Non-pigmented ciliary epithelial cell (primary cell): ENCODE results near the gene TENT4B.
"Not testable (repeated sequence)": the region's sequence is repeated elsewhere in the genome, so short reads cannot be mapped to it uniquely, and the experiment has no call there.

Source experiments
- DNase-seq: peaks from one replicate; pipeline ENCODE4 v3.0.0-alpha.2; 2010; ENCODE audit warnings: low read depth

TENT4B gene

GRCh38 chr16:50152807-50153595 is at the start of gene TENT4B:
Gene TENT4B (plus strand): TSS chr16:50153306. CDS start chr16:50153622, 316 bp downstream.
- DNase-seq, result no peak

GRCh38 chr16:50103764-50104163 is 49.3 kb upstream of the TENT4B start:
- no peak for DNase-seq

- DNase-seq, result no peak
Observed at GRCh38 chr16:50114357-50115129, 38.6 kb upstream of the TENT4B start.

GRCh38 chr16:50120711-50121110 is 32.4 kb upstream of the TENT4B start:
- DNase-seq, result no peak

GRCh38 chr16:50121278-50121677 is 31.8 kb upstream of the TENT4B start:
- no peak for DNase-seq

- DNase-seq, result no peak
Observed at GRCh38 chr16:50121721-50122445, 31.2 kb upstream of the TENT4B start.

- DNase-seq, result no peak
Observed at GRCh38 chr16:50123417-50123816, 29.7 kb upstream of the TENT4B start.

- DNase-seq, result no peak
Observed at GRCh38 chr16:50124769-50125168, 28.3 kb upstream of the TENT4B start.

- DNase-seq, result no peak
Observed at GRCh38 chr16:50126183-50126582, 26.9 kb upstream of the TENT4B start.

- not testable (repeated sequence) for DNase-seq
Observed at GRCh38 chr16:50132571-50132970, 20.5 kb upstream of the TENT4B start.

GRCh38 chr16:50133214-50133613 is 19.9 kb upstream of the TENT4B start:
- DNase-seq, result no peak

GRCh38 chr16:50136399-50136798 is 16.7 kb upstream of the TENT4B start:
- no peak for DNase-seq

- DNase-seq, result no peak
Observed at GRCh38 chr16:50137268-50137667, 15.8 kb upstream of the TENT4B start.

- DNase-seq, result no peak
Observed at GRCh38 chr16:50139580-50139979, 13.5 kb upstream of the TENT4B start.

GRCh38 chr16:50144211-50144610 is 8.9 kb upstream of the TENT4B start:
- no peak for DNase-seq

- DNase-seq, result no peak
Observed at GRCh38 chr16:50146479-50147435, 6.3 kb upstream of the TENT4B start.

- DNase-seq, result no peak
Observed at GRCh38 chr16:50151322-50151721, 1.8 kb upstream of the TENT4B start.

GRCh38 chr16:50151756-50152155 is 1.4 kb upstream of the TENT4B start:
- no peak for DNase-seq

- DNase-seq, result no peak
Observed at GRCh38 chr16:50152351-50152806, 727 bp upstream of the TENT4B start.

GRCh38 chr16:50153596-50154419 is 702 bp downstream of the TENT4B start:
- no peak for DNase-seq
